Measurements from ENCODE around the gene PORCN.
"Not testable (repeated sequence)": the region's sequence is repeated elsewhere in the genome, so short reads cannot be mapped to it uniquely, and the experiment has no call there.

GRCh38 chrX:48555731-48556325 lies 47.0 kb downstream of the PORCN start:
- TF ChIP-seq CTCF, POLR2A (IDR thresholded peaks at IDR 0.05): not testable (repeated sequence)

Data from body of pancreas (tissue), 4 donors.